MCF 10A (cell line): Measurements from ENCODE around the gene INPP5D. TPM values are rescaled to one million over a fixed set of nuclear protein-coding genes. Genes with fewer than 3 reads are reported as not detected.

Experiments
- BruUV-seq: library from RNA; stranded (reverse); fragments of 400-500 nt; replicated peaks from 2 replicates; lab custom pipeline; 2021; lab: Mats Ljungman, UMichigan
- CTCF ChIA-PET: fragments of 300-600 bp; sonication (Branson Sonifier 250); formaldehyde crosslinking; extraction: SDS; loops from one replicate; lab custom pipeline; 2021; ENCODE audit warnings: antibody characterized with exemption, inconsistent platforms; lab: Yijun Ruan, JAX
- POLR2A ChIA-PET: fragments of 300-600, 350-650 bp; sonication (Branson Sonifier 250); formaldehyde crosslinking; extraction: SDS; loops from one replicate; lab custom pipeline; 2020; ENCODE audit warnings: antibody characterized with exemption, inconsistent platforms; lab: Yijun Ruan, JAX
- DNase-seq: peaks from one replicate; pipeline ENCODE4 v3.0.0-alpha.2; 2018; ENCODE audit not compliant: unreplicated experiment
- H3K27ac Mint-ChIP-seq: one replicate; pipeline ENCODE4 v1.8.0; 2022; ENCODE audit warnings: mild to moderate bottlenecking, low read depth, mixed read lengths; ENCODE audit not compliant: unreplicated experiment
- H3K27me3 Mint-ChIP-seq: one replicate; pipeline ENCODE4 v1.8.0; 2022; ENCODE audit warnings: mixed read lengths; ENCODE audit not compliant: insufficient read depth, unreplicated experiment
- H3K36me3 Mint-ChIP-seq: one replicate; pipeline ENCODE4 v1.8.0; 2022; ENCODE audit warnings: mild to moderate bottlenecking, moderate library complexity, mixed read lengths; ENCODE audit not compliant: insufficient read depth, unreplicated experiment
- H3K4me1 Mint-ChIP-seq: one replicate; pipeline ENCODE4 v1.8.0; 2022; ENCODE audit warnings: mixed read lengths; ENCODE audit not compliant: insufficient read depth, unreplicated experiment
- H3K4me3 Mint-ChIP-seq: one replicate; pipeline ENCODE4 v1.8.0; 2022; ENCODE audit warnings: mild to moderate bottlenecking, moderate library complexity, mixed read lengths; ENCODE audit not compliant: unreplicated experiment
- H3K9me3 Mint-ChIP-seq: one replicate; pipeline ENCODE4 v1.8.0; 2022; ENCODE audit warnings: mixed read lengths; ENCODE audit not compliant: unreplicated experiment
- CTCF ChIP-seq: fragments of 200-600 bp; IDR thresholded peaks from one replicate; pipeline ENCODE4 v1.8.0; 2022; ENCODE audit warnings: antibody characterized with exemption, mild to moderate bottlenecking; ENCODE audit not compliant: unreplicated experiment
- intact Hi-C: fragments of 100-400 bp; cut with micrococcal nuclease; formaldehyde crosslinking; loops from 2 replicates; pipeline ENCODE4 v1.14.1; 2022
- total RNA-seq: library from RNA; stranded (reverse); gene quantifications from 2 replicates; pipeline ENCODE4 v1.2.3, GENCODE V29; 2022

The INPP5D gene
- total RNA-seq, 1 experiment from 2014 or later: 64.9 TPM

GRCh38 chr2:233143700-233144331 is 83.7 kb downstream of the INPP5D start:
- no TSS peak for BruUV-seq
- Mint-ChIP-seq H3K27me3 (no peaks in the 10 kb centered on the region), H3K36me3 (peaks cover 66% of the 10 kb centered on the region), H3K9me3 (peaks cover 8% of the 10 kb centered on the region), H3K27ac (no peak overlapping the region), H3K4me3 (peak overlapping the region; percentile 43), H3K4me1 (peaks cover 31% of the 10 kb centered on the region)
- no peak for TF ChIP-seq CTCF
- CTCF ChIA-PET: no interaction called here
- no peak for DNase-seq
- POLR2A ChIA-PET: no interaction called here
- intact Hi-C loops: no loop called here

DNA sequence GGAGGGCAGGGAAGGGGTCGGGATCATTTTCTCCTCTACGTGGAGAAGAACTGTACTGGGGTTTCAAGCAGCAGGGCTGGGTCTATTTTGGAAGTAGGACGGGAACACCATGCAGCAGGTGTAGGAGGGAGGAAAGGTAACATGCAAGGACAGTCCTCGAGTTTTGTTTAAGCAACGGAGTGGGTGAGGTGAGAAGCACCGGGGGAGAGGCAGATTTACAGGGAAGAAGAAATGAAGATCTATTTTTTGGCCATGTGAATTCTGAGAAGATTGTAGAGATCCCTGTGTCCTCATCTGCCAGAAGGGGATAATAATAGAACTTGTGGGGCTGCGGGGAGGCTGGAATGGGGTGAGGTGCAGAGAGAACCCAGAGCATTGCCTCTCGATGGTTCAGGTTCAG is 85.6 kb downstream of the INPP5D start:
- DNase-seq: no peak
- peaks cover 25% of the 10 kb centered on the region for H3K4me1 Mint-ChIP-seq
- peaks cover 8% of the 10 kb centered on the region for H3K9me3 Mint-ChIP-seq
- H3K27ac Mint-ChIP-seq: no peak overlapping the region
- BruUV-seq: no TSS peak
- peaks cover 77% of the 10 kb centered on the region for H3K36me3 Mint-ChIP-seq
- no peak for TF ChIP-seq CTCF
- H3K4me3 Mint-ChIP-seq: no peak overlapping the region
- no peaks in the 10 kb centered on the region for H3K27me3 Mint-ChIP-seq
- POLR2A ChIA-PET: no interaction called here
- CTCF ChIA-PET: no interaction called here
- intact Hi-C loops: no loop called here

GRCh38 chr2:233146194-233146593 is 86.1 kb downstream of the INPP5D start:
- CTCF ChIA-PET: no interaction called here
- H3K27me3 Mint-ChIP-seq: no peaks in the 10 kb centered on the region
- intact Hi-C loops: no loop called here

More at GRCh38 chr2:233146194-233146593, 86.1 kb downstream of the INPP5D start:
- POLR2A ChIA-PET: no interaction called here
- Mint-ChIP-seq H3K27ac (no peak overlapping the region), H3K36me3 (peaks cover 77% of the 10 kb centered on the region), H3K4me3 (no peak overlapping the region), H3K9me3 (peaks cover 8% of the 10 kb centered on the region), H3K4me1 (peaks cover 21% of the 10 kb centered on the region)
- TF ChIP-seq CTCF: no peak
- DNase-seq: no peak
- no TSS peak for BruUV-seq
